Stimulated activated naive B cell treated with anti-CD40 and anti-IgM and Interleukin-4, amounts not matched to agents 10 μg/mL and 1 μg/mL and 100 μg/mL, for 72 hours (primary cell): ENCODE results near the gene COX4I1.
A peak's percentile ranks its signal among the peaks of the same experiment; 100 is the strongest.

Source experiments
- ATAC-seq, 2 donors: fragments of 150-1000 bp; cut with Tn5 transposase; replicated peaks; 2 replicates each; pipeline ENCODE4 v1.10.0; 2021; ENCODE audit warnings: moderate library complexity in 1 of 2
- DNase-seq: peaks from one replicate; pipeline ENCODE4 v3.0.0; 2021
- H3K27ac Mint-ChIP-seq: one replicate; pipeline ENCODE4 v1.8.0; 2022; ENCODE audit warnings: mild to moderate bottlenecking, mixed read lengths
- H3K27me3 Mint-ChIP-seq, 2 donors: one replicate each; pipeline ENCODE4 v1.8.0; 2022; ENCODE audit warnings: mixed read lengths in 2 of 2
- H3K36me3 Mint-ChIP-seq, 2 donors: one replicate each; pipeline ENCODE4 v1.8.0; 2022; ENCODE audit warnings: mixed read lengths in 2 of 2, mild to moderate bottlenecking in 1 of 2
- H3K4me1 Mint-ChIP-seq, 2 donors: one replicate each; pipeline ENCODE4 v1.8.0; 2022; ENCODE audit warnings: mixed read lengths in 2 of 2, mild to moderate bottlenecking in 1 of 2
- H3K4me3 Mint-ChIP-seq, 2 donors: one replicate each; pipeline ENCODE4 v1.8.0; 2022; ENCODE audit warnings: mild to moderate bottlenecking in 2 of 2, mixed read lengths in 2 of 2, moderate library complexity in 1 of 2
- H3K9me3 Mint-ChIP-seq, 2 donors: one replicate each; pipeline ENCODE4 v1.8.0; 2022; ENCODE audit warnings: mixed read lengths in 2 of 2, mild to moderate bottlenecking in 1 of 2

COX4I1 gene

DNA sequence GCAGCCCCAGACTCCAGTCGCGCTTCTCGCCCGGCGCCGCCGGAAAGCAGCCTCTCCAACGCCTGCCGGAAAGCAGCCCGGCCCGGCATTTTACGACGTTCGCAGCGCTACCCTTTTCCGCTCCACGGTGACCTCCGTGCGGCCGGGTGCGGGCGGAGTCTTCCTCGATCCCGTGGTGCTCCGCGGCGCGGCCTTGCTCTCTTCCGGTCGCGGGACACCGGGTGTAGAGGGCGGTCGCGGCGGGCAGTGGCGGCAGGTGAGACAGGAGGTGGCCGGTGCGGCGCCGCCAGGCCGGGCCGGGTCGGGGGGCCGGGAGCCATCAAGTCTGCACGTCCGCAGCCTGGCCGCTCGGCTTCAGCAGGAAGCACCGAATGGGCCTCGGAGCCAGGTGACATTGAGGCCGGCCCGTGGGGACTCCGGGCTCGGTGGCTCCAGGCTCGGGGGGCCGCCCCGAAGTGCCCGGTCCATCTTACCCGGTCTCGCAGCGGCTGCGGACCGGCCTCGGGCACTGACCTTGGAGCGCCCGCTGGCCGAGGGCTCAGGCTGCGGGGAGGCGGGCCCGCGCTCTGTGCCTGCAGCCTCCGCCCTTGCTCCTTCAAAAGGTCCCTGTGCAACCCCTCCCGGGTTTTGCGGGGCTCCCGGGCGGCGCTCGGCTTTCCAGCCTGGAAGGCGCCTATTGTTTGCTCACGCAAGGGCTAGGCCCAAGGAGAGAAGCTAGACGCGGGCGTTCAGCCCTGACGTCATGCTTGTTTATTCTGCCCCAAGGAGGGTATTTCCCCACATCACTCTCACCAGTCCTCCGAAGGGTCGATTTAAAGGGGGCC is at the start of gene COX4I1, which contains the start of gene EMC8:
Gene COX4I1, plus strand, starts transcription at position 199 of the 824 bp plus-strand sequence. CDS start 1,511 bp downstream, outside the sequence.
Gene EMC8, minus strand, starts transcription at position 48 of the 824 bp plus-strand sequence. CDS start 249 bp downstream, outside the sequence.
- peaks cover 35 to 52% of the 10 kb centered on the region in 2 donors for H3K36me3 Mint-ChIP-seq

GRCh38 chr16:85749771-85750145 is 49.7 kb upstream of the COX4I1 start:
- H3K4me1 Mint-ChIP-seq: peaks cover 59 to 72% of the 10 kb centered on the region in 2 donors
- peak overlapping the region; percentile 89 to 96 for H3K4me3 Mint-ChIP-seq
- H3K27ac Mint-ChIP-seq: peak overlapping the region; percentile 86
- ATAC-seq (no peak), DNase-seq (no peak)
- no peaks in the 10 kb centered on the region for H3K36me3 Mint-ChIP-seq
- H3K9me3 Mint-ChIP-seq: no peaks in the 10 kb centered on the region
- H3K27me3 Mint-ChIP-seq: no peaks in the 10 kb centered on the region

More for the DNA sequence above, at the start of gene COX4I1, which contains the start of gene EMC8:
- H3K27me3 Mint-ChIP-seq: no peaks in the 10 kb centered on the region
- H3K4me1 Mint-ChIP-seq: peaks cover 36 to 55% of the 10 kb centered on the region in 2 donors
- H3K4me3 Mint-ChIP-seq: peak within 1 kb of the TSS; percentile 95 to 96
- DNase-seq: peak; percentile 91
- peak; percentile 92 to 95 for ATAC-seq
- peak within 1 kb of the TSS; percentile 98 for H3K27ac Mint-ChIP-seq
- no peaks in the 10 kb centered on the region for H3K9me3 Mint-ChIP-seq

GRCh38 chr16:85750146-85750826 is 49.2 kb upstream of the COX4I1 start:
- peak overlapping the region; percentile 89 to 96 for H3K4me3 Mint-ChIP-seq
- peak overlapping the region; percentile 86 for H3K27ac Mint-ChIP-seq
- DNase-seq: peak; percentile 33
- no peaks in the 10 kb centered on the region for H3K36me3 Mint-ChIP-seq
- H3K27me3 Mint-ChIP-seq: no peaks in the 10 kb centered on the region
- H3K9me3 Mint-ChIP-seq: no peaks in the 10 kb centered on the region
- H3K4me1 Mint-ChIP-seq: peaks cover 63 to 77% of the 10 kb centered on the region in 2 donors
- peak; percentile 18 to 27 for ATAC-seq

- Mint-ChIP-seq H3K27me3 (no peaks in the 10 kb centered on the region), H3K27ac (peak within 1 kb of the TSS; percentile 86), H3K4me1 (peaks cover 64 to 82% of the 10 kb centered on the region in 2 donors), H3K9me3 (no peaks in the 10 kb centered on the region), H3K4me3 (peak within 1 kb of the TSS; percentile 89 to 96), H3K36me3 (no peaks in the 10 kb centered on the region)
- DNase-seq (peak; percentile 44), ATAC-seq (peak; percentile 47 to 55)
These were observed 48.4 kb upstream of the COX4I1 start, which contains the start of gene C16orf74 for GRCh38 chr16:85750827-85751697. C16orf74 (minus strand) TSS chr16:85751096; CDS start chr16:85735217, 15,879 bp downstream.

DNA sequence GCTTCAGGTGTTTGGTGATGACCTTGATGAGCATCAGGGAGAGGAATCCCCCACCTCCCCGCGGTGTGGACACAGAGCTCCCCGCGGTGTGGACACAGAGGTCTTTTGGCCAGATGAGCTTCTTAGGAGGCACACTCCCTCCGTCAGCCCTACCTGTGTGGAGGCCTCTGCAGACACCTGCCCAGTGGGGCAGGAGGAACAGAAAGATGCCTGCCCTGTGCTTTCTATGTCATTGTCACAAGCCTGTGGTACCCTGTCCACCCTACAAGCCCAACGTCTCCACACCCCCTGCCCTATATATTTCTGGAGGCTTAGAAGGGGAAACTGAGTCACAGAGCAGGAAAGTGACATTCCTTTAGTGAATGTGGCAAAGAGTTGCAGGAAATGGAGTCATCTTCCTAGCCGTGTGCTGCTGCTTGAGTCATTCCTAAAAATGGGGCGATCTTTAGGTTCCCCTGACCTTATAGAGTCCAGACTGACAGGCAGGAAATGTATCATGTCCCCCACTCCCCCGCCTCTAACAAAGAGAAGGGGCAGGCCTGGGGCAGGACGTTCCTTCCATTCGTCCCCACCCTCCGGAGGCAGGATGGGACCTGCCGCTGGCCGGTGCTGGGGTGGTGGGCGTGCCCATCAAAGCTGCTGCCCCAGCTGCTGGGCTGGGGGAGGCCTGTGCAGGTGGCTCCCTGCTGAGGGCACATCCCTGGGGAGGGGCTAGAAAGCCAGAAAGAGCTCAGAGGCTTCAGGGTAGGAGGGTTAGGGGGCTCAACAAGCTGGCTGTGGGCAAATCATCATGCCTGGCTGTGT is 47.6 kb upstream of the COX4I1 start:
- Mint-ChIP-seq H3K4me3 (peak overlapping the region; percentile 33 to 53), H3K4me1 (peaks cover 66 to 82% of the 10 kb centered on the region in 2 donors), H3K36me3 (no peaks in the 10 kb centered on the region), H3K9me3 (no peaks in the 10 kb centered on the region), H3K27me3 (no peaks in the 10 kb centered on the region), H3K27ac (peak overlapping the region; percentile 56)
- no peak for DNase-seq
- peak in 1 of 2 donors; percentile 5 for ATAC-seq

DNA sequence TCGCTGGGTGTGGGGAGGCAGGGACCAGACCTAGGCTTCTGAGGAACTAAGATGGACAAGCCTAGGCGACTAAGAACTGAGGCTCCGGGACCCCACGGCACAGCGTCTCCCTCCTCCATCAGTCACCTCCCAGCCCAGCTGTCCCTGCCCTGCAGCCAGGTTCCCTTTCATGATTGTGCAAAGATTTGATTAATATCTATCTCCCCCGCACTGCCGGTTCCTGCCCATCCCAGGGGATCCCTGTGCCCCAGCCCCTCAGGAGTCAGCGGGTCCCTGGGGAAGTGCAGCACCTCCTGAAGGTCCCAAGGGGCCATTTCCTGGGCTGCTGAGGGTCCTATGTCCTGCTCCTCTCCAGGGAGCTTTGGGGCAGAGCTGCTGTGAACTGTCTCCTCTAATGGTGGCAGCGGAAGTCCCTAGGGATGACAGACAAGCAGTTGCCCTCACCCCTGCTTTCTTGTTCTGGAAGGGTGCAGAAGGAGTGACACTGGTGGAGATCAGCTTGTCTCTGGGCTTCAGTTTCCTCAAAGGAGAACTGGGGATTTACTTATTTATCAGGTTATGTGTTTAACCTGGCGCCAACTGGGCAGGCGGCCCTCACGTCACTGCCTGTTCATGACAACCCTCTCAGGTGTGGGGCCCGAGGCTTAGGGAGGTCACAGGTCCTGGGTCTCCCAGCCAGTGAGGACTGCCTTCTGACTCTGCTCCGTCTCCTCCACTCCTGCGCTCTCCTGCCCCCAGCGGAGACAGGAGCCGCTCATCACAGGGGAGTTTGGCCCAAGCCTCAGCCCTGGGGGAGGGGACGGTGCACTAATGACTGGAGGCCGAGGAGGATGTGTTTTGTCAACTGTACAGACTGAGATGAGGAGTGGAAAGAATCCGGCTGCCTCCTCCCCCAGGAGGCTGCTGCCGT is 46.7 kb upstream of the COX4I1 start:
- Mint-ChIP-seq H3K4me3 (no peak overlapping the region), H3K27me3 (no peaks in the 10 kb centered on the region), H3K36me3 (no peaks in the 10 kb centered on the region), H3K9me3 (no peaks in the 10 kb centered on the region), H3K27ac (peak overlapping the region; percentile 79), H3K4me1 (peaks cover 65 to 82% of the 10 kb centered on the region in 2 donors)
- ATAC-seq (no peak), DNase-seq (peak; percentile 27)

DNA sequence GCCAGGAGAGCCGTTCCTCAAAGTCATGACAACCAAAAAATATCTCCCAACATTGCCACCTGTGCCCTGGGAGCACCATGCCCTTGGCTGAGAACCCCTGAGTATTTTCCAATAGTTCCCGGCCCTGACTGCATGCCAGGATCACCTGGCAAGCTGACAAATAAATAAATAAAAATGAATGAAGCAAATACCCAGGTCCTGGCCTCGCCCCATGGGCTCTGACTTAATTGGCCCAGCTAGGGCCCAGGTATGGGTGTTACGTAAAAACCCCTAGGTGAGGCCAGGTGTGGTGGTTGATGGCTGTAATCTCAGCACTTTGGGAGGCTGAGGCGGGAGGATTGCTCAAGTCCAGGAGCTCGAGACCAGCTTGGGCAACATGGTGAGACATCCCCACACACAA is 45.9 kb upstream of the COX4I1 start:
- H3K27ac Mint-ChIP-seq: no peak overlapping the region

GRCh38 chr16:85753976-85754375 is 45.5 kb upstream of the COX4I1 start:
- Mint-ChIP-seq H3K9me3 (no peaks in the 10 kb centered on the region), H3K4me3 (peak overlapping the region; percentile 76), H3K36me3 (no peaks in the 10 kb centered on the region), H3K27me3 (no peaks in the 10 kb centered on the region), H3K27ac (peak overlapping the region; percentile 87), H3K4me1 (peaks cover 66 to 86% of the 10 kb centered on the region in 2 donors)
- DNase-seq (no peak), ATAC-seq (no peak)

More for the DNA sequence above, 45.9 kb upstream of the COX4I1 start:
- Mint-ChIP-seq H3K36me3 (no peaks in the 10 kb centered on the region), H3K9me3 (no peaks in the 10 kb centered on the region), H3K4me3 (no peak overlapping the region), H3K27me3 (no peaks in the 10 kb centered on the region), H3K4me1 (peaks cover 64 to 83% of the 10 kb centered on the region in 2 donors)
- DNase-seq (no peak), ATAC-seq (no peak)

GRCh38 chr16:85754413-85754812 is 45.1 kb upstream of the COX4I1 start:
- peak; percentile 10 to 22 for ATAC-seq
- Mint-ChIP-seq H3K4me1 (peaks cover 69 to 90% of the 10 kb centered on the region in 2 donors), H3K4me3 (peak overlapping the region; percentile 76), H3K27ac (peak overlapping the region; percentile 87), H3K36me3 (no peaks in the 10 kb centered on the region), H3K27me3 (no peaks in the 10 kb centered on the region), H3K9me3 (peaks cover 0 to 2% of the 10 kb centered on the region in 2 donors)
- DNase-seq: peak; percentile 60

- peak; percentile 57 for DNase-seq
These were observed 43.3 kb upstream of the COX4I1 start for GRCh38 chr16:85755929-85756768.

DNA sequence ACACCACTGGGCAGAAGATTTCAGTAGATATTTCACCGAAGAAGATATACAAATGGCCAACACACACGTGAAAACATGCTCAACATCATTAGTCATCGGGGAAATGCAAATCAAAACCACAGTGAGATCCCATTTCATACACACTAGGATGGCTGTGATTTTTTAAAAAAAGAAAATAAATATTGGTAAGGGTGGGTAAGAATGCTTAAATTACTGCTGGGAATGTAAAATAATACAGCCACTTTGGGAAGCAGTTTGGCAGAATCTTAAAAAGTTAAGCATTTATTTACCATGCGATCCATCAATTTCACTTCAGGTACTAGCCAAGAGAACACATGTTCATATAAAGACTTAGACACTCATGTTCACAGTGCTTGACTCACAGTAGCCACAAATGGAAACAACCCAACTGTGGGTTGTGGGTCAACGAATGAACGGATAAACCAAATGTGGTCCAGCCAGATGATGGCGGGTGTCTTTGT is 42.1 kb upstream of the COX4I1 start:
- peaks cover 0 to 2% of the 10 kb centered on the region in 2 donors for H3K9me3 Mint-ChIP-seq
- H3K27ac Mint-ChIP-seq: peak overlapping the region; percentile 97
- H3K27me3 Mint-ChIP-seq: no peaks in the 10 kb centered on the region
- peak; percentile 29 to 37 for ATAC-seq
- peaks cover 63 to 88% of the 10 kb centered on the region in 2 donors for H3K4me1 Mint-ChIP-seq
- peak overlapping the region in 1 of 2 donors; percentile 82 for H3K4me3 Mint-ChIP-seq
- no peaks in the 10 kb centered on the region for H3K36me3 Mint-ChIP-seq
- DNase-seq: peak; percentile 44

More at GRCh38 chr16:85755929-85756768, 43.3 kb upstream of the COX4I1 start:
- Mint-ChIP-seq H3K4me1 (peaks cover 69 to 90% of the 10 kb centered on the region in 2 donors), H3K9me3 (peaks cover 0 to 2% of the 10 kb centered on the region in 2 donors), H3K4me3 (peak overlapping the region; percentile 78 to 82), H3K27ac (peak overlapping the region; percentile 97), H3K27me3 (no peaks in the 10 kb centered on the region), H3K36me3 (no peaks in the 10 kb centered on the region)
- ATAC-seq: peak; percentile 71 to 75
